Measurements from ENCODE around the gene FADS6.

Gene FADS6

DNA sequence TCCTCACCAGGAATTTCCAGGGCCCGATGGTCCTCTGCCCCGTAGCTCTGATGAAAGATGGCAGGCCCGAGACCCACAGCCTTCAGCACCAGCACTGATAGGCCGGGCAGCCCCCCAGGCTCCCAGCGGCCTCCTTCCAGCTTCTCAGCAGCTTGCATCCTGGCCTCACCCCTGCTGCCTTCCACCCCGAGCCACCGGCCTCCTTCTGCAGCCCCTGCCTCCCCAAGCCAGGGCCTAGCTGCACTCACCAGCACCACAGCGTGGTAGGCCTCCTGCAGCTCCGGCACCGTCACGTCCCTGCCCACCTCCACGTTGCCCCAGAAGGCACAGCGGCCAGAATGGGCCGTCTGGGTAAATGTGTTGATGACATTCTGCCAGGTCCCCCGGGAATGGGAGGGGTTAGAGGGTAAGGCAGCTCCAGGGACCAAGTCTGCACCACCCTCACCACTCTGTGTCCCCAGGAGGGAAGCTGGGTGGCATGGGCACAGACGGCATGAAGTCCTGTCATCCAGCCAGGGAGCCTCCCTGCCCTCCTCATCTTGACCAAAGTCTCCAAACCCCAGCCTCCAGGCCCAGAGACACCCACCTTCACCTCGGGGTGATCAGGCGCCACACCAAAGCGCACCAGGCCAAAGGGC, 27.1 kb downstream of the FADS6 start:
- H3K9me2 ChIP-seq (replicated peaks; ENCODE audit: low read depth, low read length): no peaks in the 10 kb centered on the region
- no peaks in the 10 kb centered on the region for H3K79me2 ChIP-seq (ENCODE audit: insufficient read depth, low read length)
- no peaks in the 10 kb centered on the region for H3K36me3 ChIP-seq (ENCODE audit: insufficient read depth, low read length)
- H4K20me1 ChIP-seq (ENCODE audit: insufficient read depth, low read length, poor library complexity, severe bottlenecking): no peaks in the 10 kb centered on the region
- H3F3A ChIP-seq (ENCODE audit: low read depth): no peaks in the 10 kb centered on the region
- H2AFZ ChIP-seq (ENCODE audit: low read length): no peak overlapping the region
- H3K4me1 ChIP-seq (ENCODE audit: insufficient read depth, low read length, poor library complexity, severe bottlenecking): peaks cover 2% of the 10 kb centered on the region
- no peaks in the 10 kb centered on the region for H3K27me3 ChIP-seq (ENCODE audit: insufficient read depth, low read length, poor library complexity, severe bottlenecking)
- H3K9ac ChIP-seq (ENCODE audit: low read depth, low read length, poor library complexity, severe bottlenecking): no peak overlapping the region
- TF ChIP-seq EZH2phosphoT487 (IDR thresholded peaks at IDR 0.05; ENCODE audit: borderline replicate concordance): no peak
- TF ChIP-seq, protein P1, sequence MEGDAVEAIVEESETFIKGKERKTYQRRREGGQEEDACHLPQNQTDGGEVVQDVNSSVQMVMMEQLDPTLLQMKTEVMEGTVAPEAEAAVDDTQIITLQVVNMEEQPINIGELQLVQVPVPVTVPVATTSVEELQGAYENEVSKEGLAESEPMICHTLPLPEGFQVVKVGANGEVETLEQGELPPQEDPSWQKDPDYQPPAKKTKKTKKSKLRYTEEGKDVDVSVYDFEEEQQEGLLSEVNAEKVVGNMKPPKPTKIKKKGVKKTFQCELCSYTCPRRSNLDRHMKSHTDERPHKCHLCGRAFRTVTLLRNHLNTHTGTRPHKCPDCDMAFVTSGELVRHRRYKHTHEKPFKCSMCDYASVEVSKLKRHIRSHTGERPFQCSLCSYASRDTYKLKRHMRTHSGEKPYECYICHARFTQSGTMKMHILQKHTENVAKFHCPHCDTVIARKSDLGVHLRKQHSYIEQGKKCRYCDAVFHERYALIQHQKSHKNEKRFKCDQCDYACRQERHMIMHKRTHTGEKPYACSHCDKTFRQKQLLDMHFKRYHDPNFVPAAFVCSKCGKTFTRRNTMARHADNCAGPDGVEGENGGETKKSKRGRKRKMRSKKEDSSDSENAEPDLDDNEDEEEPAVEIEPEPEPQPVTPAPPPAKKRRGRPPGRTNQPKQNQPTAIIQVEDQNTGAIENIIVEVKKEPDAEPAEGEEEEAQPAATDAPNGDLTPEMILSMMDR (conservative IDR thresholded peaks at IDR 0.05; ENCODE audit: low read length): no peak
- no peaks in the 10 kb centered on the region for H3K9me3 ChIP-seq (ENCODE audit: insufficient read depth, low read depth, low read length)
- no peak overlapping the region for H3K4me3 ChIP-seq (ENCODE audit: low read length, poor library complexity, severe bottlenecking)
- no peak overlapping the region for H3K4me2 ChIP-seq (ENCODE audit: low read depth, low read length, poor library complexity, severe bottlenecking)

DNA sequence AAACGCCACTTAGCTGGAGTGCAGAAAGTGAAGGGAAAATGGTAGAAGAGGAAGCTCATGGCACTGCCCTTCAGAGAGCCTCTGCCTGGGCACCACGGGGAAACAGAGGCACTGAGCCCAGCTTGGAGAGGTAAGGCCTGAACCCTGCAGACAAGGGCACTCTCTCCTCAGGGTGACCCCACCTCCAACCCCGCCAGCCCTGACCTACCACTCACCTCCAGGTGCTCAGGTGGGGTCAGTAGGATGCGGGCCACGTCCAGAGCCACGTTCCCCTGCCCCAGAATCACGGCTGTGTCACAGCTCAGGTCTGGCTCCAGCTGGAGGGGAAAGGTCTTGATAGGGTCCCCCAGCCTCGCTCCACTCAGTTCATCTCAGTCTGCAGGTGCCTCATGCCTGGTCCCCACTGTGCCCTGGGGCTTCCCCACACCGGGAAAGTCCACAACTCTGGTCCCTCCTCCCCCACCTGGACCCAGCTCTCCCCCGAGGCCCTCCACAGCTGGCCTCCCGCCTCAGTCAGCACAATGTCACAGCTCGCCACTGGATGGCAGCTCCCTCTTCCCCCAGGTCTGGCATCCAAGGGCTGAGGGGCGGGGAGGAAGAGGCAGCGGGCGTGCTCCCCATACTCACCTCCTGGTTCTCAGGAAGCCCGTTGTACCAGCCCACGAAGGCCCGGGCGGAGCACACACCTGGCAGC, 27.8 kb downstream of the FADS6 start:
- H4K20me1 ChIP-seq (ENCODE audit: insufficient read depth, low read length, poor library complexity, severe bottlenecking): no peaks in the 10 kb centered on the region
- TF ChIP-seq EZH2phosphoT487 (IDR thresholded peaks at IDR 0.05; ENCODE audit: borderline replicate concordance): no peak
- TF ChIP-seq, protein P1 (conservative IDR thresholded peaks at IDR 0.05; ENCODE audit: low read length): no peak
- H2AFZ ChIP-seq (ENCODE audit: low read length): no peak overlapping the region
- H3K9me3 ChIP-seq (ENCODE audit: insufficient read depth, low read depth, low read length): no peaks in the 10 kb centered on the region
- H3K4me2 ChIP-seq (ENCODE audit: low read depth, low read length, poor library complexity, severe bottlenecking): no peak overlapping the region
- no peak overlapping the region for H3K4me3 ChIP-seq (ENCODE audit: low read length, poor library complexity, severe bottlenecking)
- H3K9me2 ChIP-seq (replicated peaks; ENCODE audit: low read depth, low read length): no peaks in the 10 kb centered on the region
- H3K36me3 ChIP-seq (ENCODE audit: insufficient read depth, low read length): no peaks in the 10 kb centered on the region
- H3K9ac ChIP-seq (ENCODE audit: low read depth, low read length, poor library complexity, severe bottlenecking): no peak overlapping the region
- no peaks in the 10 kb centered on the region for H3K27me3 ChIP-seq (ENCODE audit: insufficient read depth, low read length, poor library complexity, severe bottlenecking)
- H3F3A ChIP-seq (ENCODE audit: low read depth): no peaks in the 10 kb centered on the region
- H3K4me1 ChIP-seq (ENCODE audit: insufficient read depth, low read length, poor library complexity, severe bottlenecking): no peaks in the 10 kb centered on the region
- H3K79me2 ChIP-seq (ENCODE audit: insufficient read depth, low read length): no peaks in the 10 kb centered on the region

DNA sequence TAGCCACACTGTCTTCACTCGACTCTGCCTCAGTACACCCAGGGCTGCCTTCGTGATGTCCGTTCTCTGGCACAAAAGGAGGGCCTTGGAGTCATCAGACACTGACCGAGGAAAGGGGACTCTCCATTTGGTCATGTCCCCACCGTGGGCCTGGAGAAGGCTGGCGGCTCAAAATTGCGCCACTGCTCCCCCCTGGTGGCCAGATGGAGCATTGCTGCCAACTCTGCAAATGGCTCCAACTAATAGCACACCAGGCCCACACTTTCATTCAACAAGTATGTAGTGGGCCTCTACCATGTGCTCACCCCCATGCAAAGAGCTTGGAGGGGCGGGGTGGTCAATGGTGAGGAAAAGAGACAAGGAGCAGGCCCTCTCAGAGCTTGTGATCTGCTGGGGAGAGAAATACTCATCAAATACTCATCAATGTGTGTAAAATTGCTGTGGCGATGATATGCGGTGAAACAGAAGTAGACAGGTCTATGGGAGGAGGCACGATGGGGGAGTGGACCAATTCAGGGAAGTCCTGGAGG, 28.5 kb downstream of the FADS6 start:
- H3K4me2 ChIP-seq (ENCODE audit: low read depth, low read length, poor library complexity, severe bottlenecking): peak overlapping the region; percentile 24
- peak overlapping the region; percentile 3 for H3K4me3 ChIP-seq (ENCODE audit: low read length, poor library complexity, severe bottlenecking)
- TF ChIP-seq EZH2phosphoT487 (IDR thresholded peaks at IDR 0.05; ENCODE audit: borderline replicate concordance): no peak
- TF ChIP-seq, protein P1 (conservative IDR thresholded peaks at IDR 0.05; ENCODE audit: low read length): peak; percentile 96
- no peak overlapping the region for H3K9ac ChIP-seq (ENCODE audit: low read depth, low read length, poor library complexity, severe bottlenecking)
- H3K9me2 ChIP-seq (replicated peaks; ENCODE audit: low read depth, low read length): no peaks in the 10 kb centered on the region
- no peak overlapping the region for H2AFZ ChIP-seq (ENCODE audit: low read length)
- H3K4me1 ChIP-seq (ENCODE audit: insufficient read depth, low read length, poor library complexity, severe bottlenecking): no peaks in the 10 kb centered on the region
- H3K27me3 ChIP-seq (ENCODE audit: insufficient read depth, low read length, poor library complexity, severe bottlenecking): no peaks in the 10 kb centered on the region
- H3F3A ChIP-seq (ENCODE audit: low read depth): no peaks in the 10 kb centered on the region
- H3K36me3 ChIP-seq (ENCODE audit: insufficient read depth, low read length): no peaks in the 10 kb centered on the region
- H3K9me3 ChIP-seq (ENCODE audit: insufficient read depth, low read depth, low read length): no peaks in the 10 kb centered on the region
- H3K79me2 ChIP-seq (ENCODE audit: insufficient read depth, low read length): no peaks in the 10 kb centered on the region
- no peaks in the 10 kb centered on the region for H4K20me1 ChIP-seq (ENCODE audit: insufficient read depth, low read length, poor library complexity, severe bottlenecking)

All from Loucy (cell line).